ENCODE results near the gene SPRR2A. TPM values are rescaled to one million over a fixed set of nuclear protein-coding genes. Genes with fewer than 3 reads are reported as not detected.

Gene SPRR2A
- total RNA-seq, 1 experiment from 2014 or later = not detected

DNA sequence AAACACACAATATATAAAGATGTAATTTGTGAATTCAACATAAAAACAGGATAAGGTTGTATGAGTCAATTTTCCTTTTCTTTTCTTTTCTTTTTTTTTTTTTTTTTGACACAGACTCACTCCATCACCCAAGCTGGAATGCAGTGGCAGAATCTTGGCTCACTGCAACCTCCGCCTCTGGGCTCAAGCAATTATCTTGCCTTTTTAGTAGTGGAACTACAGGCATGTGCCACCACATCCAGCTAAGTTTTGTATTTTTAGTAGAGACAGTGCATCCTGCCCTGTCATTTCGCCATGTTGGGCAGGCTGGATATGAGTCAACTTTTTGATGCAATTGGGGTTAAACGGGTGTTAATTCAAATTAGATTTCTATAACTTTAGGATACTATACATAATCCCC is 24.4 kb upstream of the SPRR2A start (continued):
- TF ChIP-seq ZNF274 (IDR thresholded peaks at IDR 0.05; ENCODE audit: low read depth, low read length) = no peak
- TF ChIP-seq, protein P1, sequence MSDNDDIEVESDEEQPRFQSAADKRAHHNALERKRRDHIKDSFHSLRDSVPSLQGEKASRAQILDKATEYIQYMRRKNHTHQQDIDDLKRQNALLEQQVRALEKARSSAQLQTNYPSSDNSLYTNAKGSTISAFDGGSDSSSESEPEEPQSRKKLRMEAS (IDR thresholded peaks at IDR 0.05) = no peak
- TF ChIP-seq RAD21 (IDR thresholded peaks at IDR 0.05; ENCODE audit: low read depth) = no peak
- TF ChIP-seq POLR2A (IDR thresholded peaks at IDR 0.05; ENCODE audit: borderline replicate concordance, extremely low read depth, insufficient read depth, insufficient read length) = no peak
- TF ChIP-seq, protein P2, sequence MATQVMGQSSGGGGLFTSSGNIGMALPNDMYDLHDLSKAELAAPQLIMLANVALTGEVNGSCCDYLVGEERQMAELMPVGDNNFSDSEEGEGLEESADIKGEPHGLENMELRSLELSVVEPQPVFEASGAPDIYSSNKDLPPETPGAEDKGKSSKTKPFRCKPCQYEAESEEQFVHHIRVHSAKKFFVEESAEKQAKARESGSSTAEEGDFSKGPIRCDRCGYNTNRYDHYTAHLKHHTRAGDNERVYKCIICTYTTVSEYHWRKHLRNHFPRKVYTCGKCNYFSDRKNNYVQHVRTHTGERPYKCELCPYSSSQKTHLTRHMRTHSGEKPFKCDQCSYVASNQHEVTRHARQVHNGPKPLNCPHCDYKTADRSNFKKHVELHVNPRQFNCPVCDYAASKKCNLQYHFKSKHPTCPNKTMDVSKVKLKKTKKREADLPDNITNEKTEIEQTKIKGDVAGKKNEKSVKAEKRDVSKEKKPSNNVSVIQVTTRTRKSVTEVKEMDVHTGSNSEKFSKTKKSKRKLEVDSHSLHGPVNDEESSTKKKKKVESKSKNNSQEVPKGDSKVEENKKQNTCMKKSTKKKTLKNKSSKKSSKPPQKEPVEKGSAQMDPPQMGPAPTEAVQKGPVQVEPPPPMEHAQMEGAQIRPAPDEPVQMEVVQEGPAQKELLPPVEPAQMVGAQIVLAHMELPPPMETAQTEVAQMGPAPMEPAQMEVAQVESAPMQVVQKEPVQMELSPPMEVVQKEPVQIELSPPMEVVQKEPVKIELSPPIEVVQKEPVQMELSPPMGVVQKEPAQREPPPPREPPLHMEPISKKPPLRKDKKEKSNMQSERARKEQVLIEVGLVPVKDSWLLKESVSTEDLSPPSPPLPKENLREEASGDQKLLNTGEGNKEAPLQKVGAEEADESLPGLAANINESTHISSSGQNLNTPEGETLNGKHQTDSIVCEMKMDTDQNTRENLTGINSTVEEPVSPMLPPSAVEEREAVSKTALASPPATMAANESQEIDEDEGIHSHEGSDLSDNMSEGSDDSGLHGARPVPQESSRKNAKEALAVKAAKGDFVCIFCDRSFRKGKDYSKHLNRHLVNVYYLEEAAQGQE (IDR thresholded peaks at IDR 0.05; ENCODE audit: low read depth) = no peak
- no peak for TF ChIP-seq POLR2AphosphoS5 (IDR thresholded peaks at IDR 0.05; ENCODE audit: low read depth, low read length)
- TF ChIP-seq, protein P3, sequence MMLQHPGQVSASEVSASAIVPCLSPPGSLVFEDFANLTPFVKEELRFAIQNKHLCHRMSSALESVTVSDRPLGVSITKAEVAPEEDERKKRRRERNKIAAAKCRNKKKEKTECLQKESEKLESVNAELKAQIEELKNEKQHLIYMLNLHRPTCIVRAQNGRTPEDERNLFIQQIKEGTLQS (IDR thresholded peaks at IDR 0.05) = no peak

DNA sequence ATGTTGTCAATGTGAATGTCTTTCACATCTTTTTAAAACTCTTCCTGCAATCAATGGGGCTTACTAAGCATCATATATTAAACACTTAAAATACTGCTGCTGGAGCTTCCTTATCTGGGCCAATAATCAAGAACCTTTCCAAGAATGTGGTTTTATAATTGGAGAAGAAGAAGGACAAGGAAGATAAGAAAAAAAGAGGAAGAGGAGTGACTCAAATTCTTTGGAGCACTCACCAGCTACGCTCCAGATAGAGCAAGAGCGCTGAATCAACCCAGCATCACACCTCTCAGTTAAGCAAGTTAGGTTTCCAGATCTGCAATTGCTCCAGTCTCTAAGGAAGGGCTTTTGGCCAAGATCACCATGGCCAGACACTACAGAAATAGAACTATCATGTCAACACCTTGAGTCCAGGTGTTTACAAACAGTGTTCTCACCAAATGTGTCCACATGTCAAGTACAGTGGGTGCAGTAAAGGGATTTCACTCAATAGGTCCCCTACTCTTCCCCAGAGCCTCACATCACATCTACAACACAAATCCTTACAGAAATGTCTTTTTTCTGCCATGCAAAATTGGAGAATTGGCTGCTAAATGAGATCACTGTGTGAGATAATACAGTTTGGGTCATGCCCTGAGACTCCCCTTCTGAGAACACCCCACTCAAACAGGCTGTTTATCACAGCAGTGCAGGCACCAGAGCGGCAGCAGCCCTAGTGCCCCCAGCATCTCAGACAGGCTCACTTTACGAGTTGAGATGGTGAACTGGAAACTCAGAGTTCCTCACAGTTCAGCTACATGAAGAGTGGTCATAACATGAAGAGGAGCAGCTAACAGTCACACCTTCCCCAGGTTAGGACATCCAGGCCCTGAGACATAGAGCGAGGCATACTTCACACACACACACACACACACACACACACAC is 15.8 kb upstream of the SPRR2A start:
- H3K4me2 ChIP-seq (ENCODE audit: low read length) = no peak overlapping the region
- no peaks in the 10 kb centered on the region for H4K20me1 ChIP-seq (ENCODE audit: insufficient read depth)
- H3K9me3 ChIP-seq (ENCODE audit: control insufficient read depth in 1 of 2, insufficient read depth in 1 of 2, low read depth in 1 of 2, low read length in 2 of 2) = no peaks in the 10 kb centered on the region
- no peak overlapping the region for H3K9ac ChIP-seq (ENCODE audit: low read length)
- ChIA-PET RAD21 (ENCODE audit: low non-redundant PET in 1 of 2, low total read pairs in 2 of 2, uncharacterized antibody in 2 of 2, unreplicated experiment in 2 of 2) (no interaction called here), POLR2A (no interaction called here), CTCF (no interaction called here)
- no peaks in the 10 kb centered on the region for H3K79me2 ChIP-seq (ENCODE audit: insufficient read depth, low read length)
- BruUV-seq (replicated peaks) = no TSS peak
- DNase-seq (ENCODE audit: low read depth, low spot score) (no peak), ATAC-seq (no peak)
- peaks cover 13% of the 10 kb centered on the region for H3K27me3 ChIP-seq (ENCODE audit: insufficient read depth, low read length)
- H3K27ac ChIP-seq (ENCODE audit: low read depth, low read length) = no peak overlapping the region
- no peaks in the 10 kb centered on the region for H3K36me3 ChIP-seq (ENCODE audit: control insufficient read depth in 1 of 2, insufficient read depth in 2 of 2, low read length in 2 of 2)
- no peaks in the 10 kb centered on the region for H3K4me1 ChIP-seq (ENCODE audit: control insufficient read depth in 1 of 2, insufficient read depth in 2 of 2, low read length in 2 of 2)
- H3K9me2 ChIP-seq (ENCODE audit: insufficient read depth) = no peaks in the 10 kb centered on the region
- intact Hi-C loops (cut with micrococcal nuclease) = loop anchor here (1.0 kb wide), 1 partner anchor 20 kb away; no protein-coding TSS in a partner anchor
- no peak overlapping the region for H3K4me3 ChIP-seq (replicated peaks in 1 of 2; ENCODE audit: low read depth in 1 of 2, low read length in 2 of 2)
- H2AFZ ChIP-seq (ENCODE audit: low read depth, low read length, poor library complexity, severe bottlenecking) = no peak overlapping the region
- TF ChIP-seq POLR2AphosphoS5 (IDR thresholded peaks at IDR 0.05; ENCODE audit: low read depth, low read length) (no peak), CBX3 (IDR thresholded peaks at IDR 0.05; ENCODE audit: low read depth) (no peak), CEBPB (IDR thresholded peaks at IDR 0.05; ENCODE audit: low read depth) (no peak), ELF1 (IDR thresholded peaks at IDR 0.05; ENCODE audit: borderline replicate concordance, low read depth) (no peak), YY1 (IDR thresholded peaks at IDR 0.05; ENCODE audit: extremely low read depth, insufficient replicate concordance, low read depth, low read length) (no peak), TCF7L2 (IDR thresholded peaks at IDR 0.05; ENCODE audit: borderline replicate concordance, extremely low read depth, insufficient read depth, insufficient read length) (no peak), SIN3A (IDR thresholded peaks at IDR 0.05; ENCODE audit: low read depth) (no peak), EZH2 (IDR thresholded peaks at IDR 0.05) (no peak), SP1 (IDR thresholded peaks at IDR 0.05; ENCODE audit: low read depth) (no peak)
- TF ChIP-seq, protein P3 (IDR thresholded peaks at IDR 0.05) = no peak
- TF ChIP-seq, protein P2 (IDR thresholded peaks at IDR 0.05; ENCODE audit: low read depth) = no peak
- TF ChIP-seq, protein P1 (IDR thresholded peaks at IDR 0.05) = no peak
